GM18511 (cell line): ENCODE data around the gene BARHL1.
"Not testable (repeated sequence)": the region's sequence is repeated elsewhere in the genome, so short reads cannot be mapped to it uniquely, and the experiment has no call there.

Experiments used
- ATAC-seq: cut with Tn5 transposase; IDR thresholded peaks from one replicate; pipeline ENCODE4 v1.9.1; 2021; ENCODE audit warnings: mild to moderate bottlenecking, moderate library complexity; ENCODE audit not compliant: unreplicated experiment

BARHL1 gene

GRCh38 chr9:132556235-132556634 is 26.2 kb upstream of the BARHL1 start:
- ATAC-seq, result no peak

GRCh38 chr9:132556714-132557113 is 25.7 kb upstream of the BARHL1 start:
- no peak for ATAC-seq

GRCh38 chr9:132557159-132557558 is 25.2 kb upstream of the BARHL1 start:
- ATAC-seq, result no peak

- no peak for ATAC-seq
Observed at GRCh38 chr9:132559711-132560110, 22.7 kb upstream of the BARHL1 start.

GRCh38 chr9:132560616-132561202 is 21.7 kb upstream of the BARHL1 start:
- no peak for ATAC-seq

GRCh38 chr9:132562306-132562573 is 20.2 kb upstream of the BARHL1 start:
- no peak for ATAC-seq

- no peak for ATAC-seq
Observed at GRCh38 chr9:132564526-132564925, 17.9 kb upstream of the BARHL1 start.

- ATAC-seq, result not testable (repeated sequence)
Observed at GRCh38 chr9:132568787-132569186, 13.6 kb upstream of the BARHL1 start.

GRCh38 chr9:132571806-132572600 is 10.4 kb upstream of the BARHL1 start:
- ATAC-seq, result no peak

GRCh38 chr9:132572921-132573320 is 9.5 kb upstream of the BARHL1 start:
- ATAC-seq, result no peak

- ATAC-seq, result no peak
Observed at GRCh38 chr9:132575005-132575609, 7.3 kb upstream of the BARHL1 start.

GRCh38 chr9:132575811-132576210 is 6.6 kb upstream of the BARHL1 start:
- ATAC-seq, result no peak

GRCh38 chr9:132577119-132577518 is 5.3 kb upstream of the BARHL1 start:
- no peak for ATAC-seq

- ATAC-seq, result no peak
Observed at GRCh38 chr9:132578367-132578932, 4.0 kb upstream of the BARHL1 start.

- no peak for ATAC-seq
Observed at GRCh38 chr9:132579427-132579798, 3.0 kb upstream of the BARHL1 start.

GRCh38 chr9:132582786-132583583 is 579 bp downstream of the BARHL1 start:
- no peak for ATAC-seq

- ATAC-seq, result no peak
Observed at GRCh38 chr9:132583584-132584304, 1.3 kb downstream of the BARHL1 start.

GRCh38 chr9:132584601-132585560 is 2.5 kb downstream of the BARHL1 start:
- no peak for ATAC-seq

- no peak for ATAC-seq
Observed at GRCh38 chr9:132585954-132586829, 3.8 kb downstream of the BARHL1 start.
